ENCODE results near the gene SPINK6.

The SPINK6 gene

GRCh38 chr5:148202531-148203203 is at the start of gene SPINK6:
Gene SPINK6 (plus strand): TSS chr5:148203042. CDS start chr5:148203097, 55 bp downstream.
- no peak for DNase-seq

- no peak for DNase-seq
Measured at GRCh38 chr5:148156609-148157008, 46.2 kb upstream of the SPINK6 start.

- no peak for DNase-seq
Measured at GRCh38 chr5:148162038-148162437, 40.8 kb upstream of the SPINK6 start.

GRCh38 chr5:148163345-148163744 is 39.5 kb upstream of the SPINK6 start:
- no peak for DNase-seq

GRCh38 chr5:148166550-148167283 is 36.1 kb upstream of the SPINK6 start:
- DNase-seq: no peak

GRCh38 chr5:148168246-148168645 is 34.6 kb upstream of the SPINK6 start, which contains the start of gene SPINK14:
Gene SPINK14 (plus strand): TSS chr5:148168546. CDS start chr5:148169733, 1,187 bp downstream.
- no peak for DNase-seq

GRCh38 chr5:148172377-148172776 is 30.5 kb upstream of the SPINK6 start:
- no peak for DNase-seq

- DNase-seq: no peak
Measured at GRCh38 chr5:148176480-148176879, 26.4 kb upstream of the SPINK6 start.

- no peak for DNase-seq
Measured at GRCh38 chr5:148177207-148177606, 25.6 kb upstream of the SPINK6 start.

- peak; percentile 78 for DNase-seq
Measured at GRCh38 chr5:148179234-148179824, 23.5 kb upstream of the SPINK6 start.

- DNase-seq: peak; percentile 98
Measured at GRCh38 chr5:148186248-148187003, 16.4 kb upstream of the SPINK6 start.

- no peak for DNase-seq
Measured at GRCh38 chr5:148191010-148191409, 11.8 kb upstream of the SPINK6 start.

GRCh38 chr5:148193202-148193601 is 9.6 kb upstream of the SPINK6 start:
- DNase-seq: no peak

- DNase-seq: peak; percentile 59
Measured at GRCh38 chr5:148201151-148201550, 1.7 kb upstream of the SPINK6 start.

- peak; percentile 72 for DNase-seq
Measured at GRCh38 chr5:148205044-148205806, 2.4 kb downstream of the SPINK6 start.

GRCh38 chr5:148205865-148206264 is 3.0 kb downstream of the SPINK6 start:
- no peak for DNase-seq

GRCh38 chr5:148206620-148207019 is 3.8 kb downstream of the SPINK6 start:
- no peak for DNase-seq

GRCh38 chr5:148208226-148208625 is 5.4 kb downstream of the SPINK6 start:
- DNase-seq: no peak

GRCh38 chr5:148209151-148209770 is 6.4 kb downstream of the SPINK6 start:
- DNase-seq: peak; percentile 24

- DNase-seq: peak; percentile 20
Measured at GRCh38 chr5:148214665-148215185, 11.9 kb downstream of the SPINK6 start.

- DNase-seq: no peak
Measured at GRCh38 chr5:148221508-148221907, 18.7 kb downstream of the SPINK6 start.
